Right renal cortex interstitium (tissue), 3 donors: ENCODE results near the gene BACH2. TPM values are rescaled to one million over a fixed set of nuclear protein-coding genes. Genes with fewer than 3 reads are reported as not detected.

ENCODE experiments used
- DNase-seq, 3 donors: peaks; one replicate each; pipeline ENCODE4 v3.0.0-alpha.2; 2013; ENCODE audit warnings: low read depth in 3 of 3, low spot score in 2 of 3
- polyA plus RNA-seq, 3 donors: library from polyadenylated mRNA; unstranded; fragments of 120-200 nt; gene quantifications; one replicate each; pipeline ENCODE4 v1.2.1, GENCODE V29; 2013; ENCODE audit not compliant: insufficient read length in 3 of 3

BACH2 gene
- polyA plus RNA-seq, 3 donors, result 9.1 to 11.3 (median 10.0) TPM

- DNase-seq, result no peak
Observed at GRCh38 chr6:90190131-90190530, 106.5 kb downstream of the BACH2 start.

DNA sequence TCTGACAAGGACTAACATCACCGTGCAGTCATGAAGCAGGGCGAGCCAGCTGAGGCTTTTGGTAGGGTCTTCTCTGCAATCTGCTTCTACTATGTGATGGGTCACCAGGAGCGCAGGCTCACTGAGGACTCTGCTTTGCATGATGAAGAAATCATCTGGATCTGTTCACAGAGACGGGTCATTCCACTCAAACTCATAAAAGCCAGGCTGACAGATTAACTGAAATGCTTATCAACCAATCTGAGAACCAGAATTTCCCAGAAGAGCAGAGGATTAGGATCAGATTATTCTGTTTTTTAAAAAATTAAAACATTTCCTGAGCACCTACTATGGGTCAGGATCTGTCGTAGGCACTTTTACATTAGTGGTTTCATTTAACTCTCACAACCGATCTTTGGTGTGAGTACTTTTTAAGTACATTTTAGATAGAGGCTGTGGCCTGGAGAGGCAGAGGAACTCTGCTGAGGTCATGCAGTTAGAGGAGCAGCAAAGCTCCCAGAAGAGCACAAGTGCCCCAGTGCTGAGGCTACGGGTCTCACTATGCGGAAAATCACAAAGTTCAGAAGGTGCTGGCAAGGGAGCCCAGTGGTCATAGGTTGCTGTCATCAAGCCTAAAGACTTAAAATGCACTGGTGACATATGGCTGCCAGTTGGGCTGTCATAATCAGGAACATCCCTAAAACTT, 109.1 kb downstream of the BACH2 start:
- DNase-seq, result no peak

DNA sequence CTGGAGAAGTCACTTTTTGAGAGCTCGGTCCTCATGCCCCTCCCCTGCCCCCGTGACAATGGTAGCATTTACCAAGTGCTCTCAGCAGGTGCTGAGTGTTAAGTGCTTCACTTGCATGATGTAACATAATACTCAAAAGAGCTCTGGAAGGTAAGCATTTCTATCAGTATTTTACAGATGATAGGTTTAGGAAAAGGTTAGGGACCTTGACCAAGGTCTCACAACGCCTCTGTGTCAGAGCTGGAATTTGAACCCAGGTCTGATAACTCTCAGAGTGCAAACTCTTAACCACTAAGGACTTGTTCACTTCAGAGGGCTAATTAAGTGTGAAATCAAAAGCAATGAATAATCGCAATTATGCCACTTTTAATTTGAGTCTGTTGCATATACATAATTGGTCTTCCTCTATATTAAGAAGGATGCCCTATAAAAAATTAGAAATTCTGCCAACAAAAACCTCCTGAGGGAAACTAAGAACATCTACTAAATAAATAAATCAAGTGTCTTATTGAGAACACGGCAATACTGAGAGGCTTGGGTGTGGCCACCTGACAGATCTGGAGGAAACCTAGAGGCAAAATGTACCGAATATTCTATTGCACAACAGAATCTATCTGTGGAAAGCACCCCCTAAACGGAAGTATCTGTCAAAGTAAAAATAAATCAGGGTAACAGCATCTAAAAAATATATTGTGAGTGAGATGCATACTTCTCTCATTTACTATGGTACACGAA, 109.8 kb downstream of the BACH2 start:
- no peak for DNase-seq

- DNase-seq, result no peak
Observed at GRCh38 chr6:90186026-90186425, 110.6 kb downstream of the BACH2 start.

GRCh38 chr6:90184334-90185298, 112.0 kb downstream of the BACH2 start:
- DNase-seq, result no peak

DNA sequence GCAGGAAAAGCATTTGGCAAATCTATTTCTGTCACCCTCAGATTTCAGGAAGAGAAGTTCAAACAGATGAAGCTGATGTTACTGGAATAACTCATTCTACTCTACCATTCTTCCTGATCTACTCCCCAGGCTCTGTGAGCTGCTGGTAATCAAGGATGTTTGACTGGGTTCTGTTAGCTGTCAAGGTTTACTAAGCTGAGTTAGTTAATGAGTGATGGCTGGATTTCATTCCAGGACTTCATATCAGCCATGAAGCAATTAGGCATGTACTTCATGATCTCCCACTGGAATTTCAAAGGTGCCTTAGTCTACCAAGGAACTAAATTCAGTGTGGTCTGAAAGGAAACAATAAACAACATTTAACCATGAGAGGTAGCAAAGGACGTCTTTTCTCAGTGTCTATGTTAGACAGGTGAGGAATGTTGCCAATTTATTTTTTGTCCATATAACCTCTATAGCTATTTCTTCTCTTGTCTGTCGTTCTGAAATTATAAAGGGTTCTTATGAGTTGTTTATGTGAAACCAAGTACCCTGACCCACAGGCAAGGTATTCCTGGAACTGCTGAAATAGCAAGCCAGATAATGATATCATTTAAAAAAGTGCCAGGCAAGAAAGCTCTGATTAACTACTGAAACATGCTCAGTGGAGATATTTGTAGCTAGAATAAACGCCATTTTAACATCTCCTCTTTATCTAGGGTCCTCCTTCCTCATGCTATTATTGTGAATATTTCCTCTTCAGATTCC, 112.9 kb downstream of the BACH2 start:
- DNase-seq, result no peak

DNA sequence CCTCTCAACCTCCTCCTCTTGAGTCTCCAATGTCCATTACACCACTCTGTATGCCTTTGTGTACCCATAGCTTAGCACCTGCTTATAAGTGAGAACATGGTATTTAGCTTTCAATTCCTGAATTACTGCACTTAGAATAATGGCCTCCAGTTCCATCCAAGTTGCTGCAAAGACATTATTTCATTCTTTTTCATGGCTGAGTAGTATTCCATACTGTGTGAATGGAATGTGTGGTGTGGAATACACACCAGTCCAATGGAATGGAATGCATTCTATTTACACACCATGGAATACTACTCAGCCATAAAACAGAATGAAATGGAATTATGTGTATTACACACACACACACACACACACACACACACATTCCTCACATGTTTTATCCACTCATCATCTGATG, 116.1 kb downstream of the BACH2 start:
- no peak for DNase-seq

- no peak for DNase-seq
Observed at GRCh38 chr6:90179190-90180169, 117.2 kb downstream of the BACH2 start.

- no peak for DNase-seq
Observed at GRCh38 chr6:90178384-90178855, 118.2 kb downstream of the BACH2 start.

DNA sequence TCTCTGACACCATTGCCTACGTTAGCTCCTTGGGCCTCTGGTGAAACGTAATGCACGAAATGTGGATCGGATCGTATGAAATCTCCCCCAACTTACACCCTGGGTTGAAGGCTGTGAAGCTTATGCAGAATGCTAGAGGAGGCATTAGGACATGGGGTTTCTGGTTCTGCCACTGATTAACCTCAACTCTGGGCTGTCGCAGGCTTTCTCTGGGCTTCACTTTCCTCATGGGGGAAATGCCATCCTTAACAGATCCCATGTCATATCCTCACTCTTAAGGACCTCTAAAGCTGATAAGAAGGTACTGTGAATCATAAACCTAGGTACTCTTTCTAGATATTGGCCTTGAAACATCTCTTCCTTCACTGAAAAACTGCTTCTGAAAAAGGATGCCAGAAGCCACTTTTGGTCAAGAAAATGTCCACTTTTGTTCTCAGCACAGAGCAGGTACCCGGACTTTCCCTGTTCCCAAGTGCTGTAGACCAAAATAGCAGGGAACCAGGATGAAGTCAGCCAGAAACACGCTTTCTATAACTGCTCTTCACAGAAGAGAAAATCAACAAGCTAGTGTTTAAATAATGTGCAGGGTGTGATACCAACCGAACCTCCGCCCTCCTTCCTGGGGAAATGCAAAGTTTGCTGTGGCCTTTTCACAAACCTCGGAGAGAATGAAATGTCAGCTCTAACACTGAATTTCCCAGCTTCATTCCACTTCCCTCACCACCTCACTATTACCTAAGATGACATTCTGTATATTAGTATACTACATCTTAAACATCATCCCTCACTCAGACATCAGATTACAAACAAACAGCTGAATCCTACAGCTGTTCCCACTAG, 118.9 kb downstream of the BACH2 start:
- DNase-seq, result no peak

- DNase-seq, result no peak
Observed at GRCh38 chr6:90175627-90176538, 120.8 kb downstream of the BACH2 start.

- DNase-seq, result no peak
Observed at GRCh38 chr6:90173262-90173925, 123.2 kb downstream of the BACH2 start.

- DNase-seq, result no peak
Observed at GRCh38 chr6:90170601-90171000, 126.0 kb downstream of the BACH2 start.

- no peak for DNase-seq
Observed at GRCh38 chr6:90169374-90169773, 127.3 kb downstream of the BACH2 start.

GRCh38 chr6:90168693-90169131, 127.9 kb downstream of the BACH2 start:
- no peak for DNase-seq

DNA sequence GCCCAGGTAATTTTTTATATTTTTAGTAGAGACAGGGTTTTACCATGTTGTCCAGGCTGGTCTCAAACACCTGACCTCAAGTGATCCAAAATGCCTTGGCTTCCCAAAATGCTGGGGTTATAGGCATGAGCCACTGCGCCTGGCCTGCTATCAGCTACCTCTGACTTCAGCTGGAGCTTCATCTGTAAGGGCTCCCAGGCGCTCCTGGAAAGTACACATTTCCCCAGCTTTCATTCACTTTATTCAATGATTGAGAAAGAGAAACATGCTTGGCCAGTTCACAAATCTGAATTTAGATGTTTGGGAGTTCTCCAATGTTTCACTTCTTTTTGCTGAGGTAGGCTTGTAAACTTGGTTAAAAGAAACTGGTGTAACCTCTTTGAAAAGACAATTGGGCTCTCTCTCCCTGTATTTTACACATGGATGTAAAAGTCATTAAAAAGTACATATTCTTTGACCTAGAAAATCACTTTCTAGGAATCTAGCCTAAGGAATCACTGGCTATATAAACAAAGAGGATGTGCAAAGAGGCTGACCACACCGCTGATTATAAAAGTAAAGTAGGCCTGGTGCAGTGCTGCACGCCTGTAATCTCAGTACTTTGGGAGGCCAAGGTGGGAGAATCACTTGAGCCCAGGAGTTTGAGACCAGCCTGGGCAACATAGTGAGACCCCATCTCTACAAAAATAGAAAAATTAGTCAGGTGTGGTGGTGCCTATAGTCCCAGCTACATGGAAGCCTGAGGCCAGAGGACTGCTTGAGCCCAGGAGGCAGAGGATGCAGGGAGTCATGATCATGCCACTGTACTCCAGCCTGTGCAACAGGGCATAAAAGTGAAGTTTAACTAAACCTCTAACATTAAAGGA, 128.9 kb downstream of the BACH2 start:
- no peak for DNase-seq
